Motor neuron (in vitro differentiated cells): ENCODE data around the gene AFG3L2. TPM values are rescaled to one million over a fixed set of nuclear protein-coding genes. Genes with fewer than 3 reads are reported as not detected.
A peak's percentile ranks its signal among the peaks of the same experiment; 100 is the strongest.

Source experiments
- ATAC-seq, 8 experiments: fragments of 200-7000 bp; cut with Tn5 transposase; replicated peaks in 6 of 8; 2 replicates each; pipeline ENCODE4 v1.8.0; 2021; ENCODE audit warnings: mild to moderate bottlenecking in 8 of 8, moderate library complexity in 8 of 8
- H3K27ac ChIP-seq, 2 donors: fragments of 250-450 bp; sonication (Bioruptor Pico); 2 replicates each; pipeline ENCODE4 v1.9.0; 2021; ENCODE audit warnings: antibody characterized with exemption in 2 of 2, mild to moderate bottlenecking in 2 of 2, moderate library complexity in 1 of 2
- H3K4me1 ChIP-seq, 2 donors: fragments of 250-450 bp; sonication (Bioruptor Pico); replicated peaks in 1 of 2; 2 replicates each; pipeline ENCODE4 v1.6.1; 2021; ENCODE audit warnings: antibody characterized with exemption in 2 of 2, mild to moderate bottlenecking in 2 of 2, moderate library complexity in 1 of 2
- H3K4me3 ChIP-seq, 5 donors: fragments of 250-450 bp; sonication (Bioruptor Pico); 2 replicates each; pipeline ENCODE4 v1.9.0; 2021; ENCODE audit warnings: antibody characterized with exemption in 5 of 5, mild to moderate bottlenecking in 5 of 5, moderate library complexity in 4 of 5
- WGBS, 10 experiments: fragments of 450-650 bp; shearing (Covaris generic); methylation state at CpG; one replicate each; pipeline ENCODE4 v1.0.0; 2022; 5-methylcytosine and 5-hydroxymethylcytosine counted together
- in situ Hi-C, 9 experiments: fragments of 400-800 bp; cut with MboI; loops; one replicate each; pipeline ENCODE4 v1.15.0; 2021; ENCODE audit warnings: low sequenced_read_pairs in 9 of 9, low pct_unique_long_range_greater_than_20kb in 2 of 9; ENCODE audit not compliant: unreplicated experiment in 9 of 9
- total RNA-seq, 8 experiments: library from RNA; unstranded; fragments of 300-600 nt; gene quantifications; 2 replicates each; pipeline versions ENCODE4 v1.2.3 to v1.2.4, GENCODE V29; 2022

The AFG3L2 gene
- total RNA-seq, 8 experiments from 2014 or later = 27.1 to 83.7 (median 40.9) TPM

DNA sequence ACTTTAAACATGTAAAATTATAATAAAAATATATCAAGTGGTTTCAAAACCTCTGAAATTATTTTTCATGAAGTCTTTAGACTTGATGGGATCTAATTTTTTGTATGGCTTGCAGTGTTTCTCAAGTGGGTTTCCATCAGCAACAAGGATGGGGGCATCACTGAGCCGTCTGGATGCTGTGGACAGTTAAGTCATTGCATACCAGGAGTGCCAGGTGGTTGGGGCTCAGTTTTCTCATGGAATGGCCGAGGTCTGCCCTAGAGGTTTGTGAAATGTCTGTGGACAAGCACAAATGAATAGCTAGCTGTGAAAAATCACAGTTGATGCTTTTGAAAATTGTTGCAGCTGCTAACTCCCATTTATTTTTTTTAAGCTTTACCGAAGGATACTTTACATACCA lies 32.4 kb upstream of the AFG3L2 start:
- in situ Hi-C loops = loop anchor here in 3 of 9 experiments (10.0 to 25.0 kb wide), 2 partner anchors 245 to 528 kb away; partner anchors contain the start of genes SPIRE1 (in 2 of the 3) and SEH1L (in 1 of the 3)
- Histone ChIP-seq H3K4me3 (no peak overlapping the region), H3K4me1 (peaks cover 15 to 24% of the 10 kb centered on the region in 2 donors), H3K27ac (no peak overlapping the region)
- WGBS, 10 experiments = 20 to 100% (median 72%) methylated on average over 1 to 3 of the region's 3 CpGs; no CpG with 5 or more reads in 2 of the 10 experiments
- ATAC-seq = no peak

DNA sequence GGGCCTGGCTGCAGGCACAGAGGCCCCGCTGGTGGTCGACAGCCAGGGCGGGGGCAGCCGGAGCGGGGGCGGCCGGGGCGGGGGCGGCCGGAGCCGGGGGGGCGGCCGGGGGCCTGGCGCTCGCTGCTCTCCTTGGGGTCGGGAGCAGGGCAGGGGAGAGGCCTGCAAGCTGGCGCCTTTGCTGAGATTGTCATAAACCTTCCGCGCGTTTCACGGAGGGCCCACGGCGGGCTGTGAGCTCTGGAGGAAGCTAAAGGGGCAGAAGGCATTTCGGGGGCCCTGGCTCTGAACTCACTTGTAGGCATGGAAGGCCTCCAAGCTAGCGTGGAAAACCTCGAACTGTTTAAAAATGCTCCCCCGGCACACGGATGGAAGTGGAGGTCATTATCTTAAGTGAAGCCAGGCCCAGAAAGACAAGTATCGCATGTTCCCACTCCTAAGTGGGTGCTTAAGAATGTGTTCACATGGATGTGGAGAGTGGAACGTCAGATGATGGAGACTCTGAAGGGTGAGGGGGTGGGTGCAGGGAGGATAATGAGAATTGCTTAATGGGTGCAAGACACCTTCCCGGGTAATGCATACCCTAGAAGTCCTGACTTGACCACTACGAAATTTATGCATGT lies 31.3 kb upstream of the AFG3L2 start:
- 0 to 29% (median 15%) methylated on average over 1 to 6 of the region's 32 CpGs; no CpG with 5 or more reads in 4 of the 10 experiments for WGBS, 10 experiments
- H3K4me3 ChIP-seq = peak overlapping the region; percentile 41 to 48 (median 42)
- H3K27ac ChIP-seq = peak overlapping the region; percentile 72 to 85
- H3K4me1 ChIP-seq = peaks cover 15 to 18% of the 10 kb centered on the region in 2 donors
- in situ Hi-C loops = loop anchor here in 3 of 9 experiments (10.0 to 25.0 kb wide), 2 partner anchors 246 to 529 kb away; partner anchors contain the start of genes SPIRE1 (in 2 of the 3) and SEH1L (in 1 of the 3)
- ATAC-seq = peak in 4 of 8 experiments; percentile 1 to 12 (median 6)

DNA sequence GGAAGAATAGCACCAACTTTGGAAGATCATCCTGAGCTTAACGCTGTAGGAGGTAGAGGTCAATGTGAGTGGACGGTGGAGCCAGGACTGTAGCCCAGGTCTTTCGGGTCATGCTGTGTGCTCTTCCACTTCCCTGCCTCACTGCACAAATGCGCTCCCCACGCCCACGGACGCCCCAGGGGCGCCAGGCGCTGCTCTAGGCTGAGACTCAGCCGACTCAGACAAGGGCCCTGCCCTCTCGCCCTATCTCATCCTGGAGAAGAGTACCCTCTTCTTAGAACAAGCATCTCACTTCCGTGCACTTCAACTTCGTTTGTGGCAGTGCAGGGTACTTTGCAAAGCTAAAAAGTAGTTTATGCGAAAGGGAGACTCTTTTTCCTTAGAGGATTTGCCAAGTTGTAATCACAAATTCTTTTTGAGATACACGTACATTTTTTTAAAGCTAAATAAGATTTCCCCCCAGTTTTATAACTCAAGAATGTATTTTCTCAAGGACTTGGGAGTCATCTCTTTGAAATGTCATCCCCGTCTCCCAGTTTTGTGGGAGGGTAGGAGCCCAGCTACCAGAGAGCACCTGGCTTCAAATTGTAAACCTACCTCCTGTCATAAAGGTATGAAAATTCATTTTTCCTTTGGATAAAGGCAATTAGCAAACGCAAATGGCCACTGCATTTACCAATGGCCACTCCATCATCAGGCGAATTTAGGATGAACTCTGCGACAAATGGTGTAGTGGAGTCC lies 29.5 kb upstream of the AFG3L2 start:
- ATAC-seq = no peak
- Histone ChIP-seq H3K27ac (no peak overlapping the region), H3K4me3 (no peak overlapping the region), H3K4me1 (peaks cover 15 to 18% of the 10 kb centered on the region in 2 donors)
- 67 to 100% (median 86%) methylated on average over 2 to 15 of the region's 19 CpGs; no CpG with 5 or more reads in 1 of the 10 experiments for WGBS, 10 experiments
- in situ Hi-C loops = loop anchor here in 3 of 9 experiments (10.0 to 25.0 kb wide), 2 partner anchors 248 to 531 kb away; partner anchors contain the start of genes SPIRE1 (in 2 of the 3) and SEH1L (in 1 of the 3)

DNA sequence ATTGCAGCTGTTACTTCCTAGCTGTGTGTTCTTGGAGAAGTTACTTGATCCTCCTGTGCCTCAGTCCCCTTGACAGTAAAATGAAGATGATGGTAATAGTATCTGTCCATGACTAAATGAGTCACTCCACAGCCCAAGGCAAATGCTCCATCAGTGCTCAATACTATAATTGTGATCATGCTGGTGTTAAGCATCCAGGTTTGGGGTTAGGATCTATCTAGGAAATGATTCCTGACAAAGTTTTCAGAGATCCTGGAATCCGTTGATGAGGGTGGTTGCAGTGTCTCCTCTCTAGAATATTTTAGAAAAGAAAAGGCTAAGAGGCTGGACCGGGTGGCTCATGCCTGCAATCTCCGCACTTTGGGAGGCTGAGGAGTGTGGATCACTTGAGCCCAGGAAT lies 28.0 kb upstream of the AFG3L2 start:
- in situ Hi-C loops = loop anchor here in 3 of 9 experiments (10.0 to 25.0 kb wide), 2 partner anchors 250 to 532 kb away; partner anchors contain the start of genes SPIRE1 (in 2 of the 3) and SEH1L (in 1 of the 3)
- peaks cover 14 to 15% of the 10 kb centered on the region in 2 donors for H3K4me1 ChIP-seq
- no peak overlapping the region for H3K4me3 ChIP-seq
- no peak overlapping the region for H3K27ac ChIP-seq
- no peak for ATAC-seq
- WGBS, 10 experiments = 60 to 100% (median 81%) methylated on average over 1 to 3 of the region's 3 CpGs; no CpG with 5 or more reads in 1 of the 10 experiments

DNA sequence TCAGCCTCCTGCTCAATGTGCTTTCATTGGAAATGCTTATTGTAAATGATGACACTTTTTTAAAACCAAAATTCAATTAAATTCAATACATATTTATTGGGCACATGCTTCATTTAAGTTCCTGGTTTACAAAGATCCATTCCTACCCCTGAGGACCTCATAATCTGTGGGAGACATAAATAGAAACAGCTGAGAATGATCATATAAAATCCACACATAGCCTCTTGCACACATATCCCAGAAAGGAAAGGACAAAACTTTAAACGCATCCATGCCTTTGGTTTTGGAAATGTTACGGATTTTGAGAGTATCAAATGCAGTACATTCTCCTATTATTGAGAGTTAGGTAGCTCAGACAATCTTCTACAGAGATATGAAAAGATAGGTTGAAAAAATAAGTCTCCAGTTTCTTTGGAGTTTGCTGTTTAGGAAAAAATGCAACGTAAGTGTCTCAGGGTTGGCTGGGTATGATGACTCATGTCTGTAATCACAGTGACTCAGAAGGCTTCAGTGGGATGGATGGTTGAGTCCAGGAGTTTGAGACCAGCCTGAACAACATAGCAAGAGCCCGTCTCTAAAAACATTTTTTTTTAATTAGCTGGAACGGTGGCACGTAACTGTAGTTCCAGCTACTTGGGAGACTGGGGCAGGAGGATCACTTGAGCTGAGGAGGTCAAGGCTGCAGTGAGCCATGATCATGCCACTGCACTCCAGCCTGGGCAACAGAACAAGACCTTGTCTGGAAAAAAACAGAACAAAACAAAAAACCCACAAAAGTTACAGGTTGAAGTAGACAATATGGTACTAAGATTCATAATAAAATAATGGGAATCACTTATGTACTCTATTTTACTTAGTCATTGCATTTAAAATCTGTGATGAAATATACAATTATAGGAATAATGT lies 26.8 kb upstream of the AFG3L2 start:
- ATAC-seq = peak in 1 of 8 experiments; percentile 3
- in situ Hi-C loops = loop anchor here in 3 of 9 experiments (10.0 to 25.0 kb wide), 2 partner anchors 251 to 533 kb away; partner anchors contain the start of genes SPIRE1 (in 2 of the 3) and SEH1L (in 1 of the 3)
- Histone ChIP-seq H3K27ac (no peak overlapping the region), H3K4me1 (peaks cover 3 to 5% of the 10 kb centered on the region in 2 donors), H3K4me3 (no peak overlapping the region)
- 0 to 88% (median 46%) methylated on average over 1 to 6 of the region's 6 CpGs; no CpG with 5 or more reads in 2 of the 10 experiments for WGBS, 10 experiments

DNA sequence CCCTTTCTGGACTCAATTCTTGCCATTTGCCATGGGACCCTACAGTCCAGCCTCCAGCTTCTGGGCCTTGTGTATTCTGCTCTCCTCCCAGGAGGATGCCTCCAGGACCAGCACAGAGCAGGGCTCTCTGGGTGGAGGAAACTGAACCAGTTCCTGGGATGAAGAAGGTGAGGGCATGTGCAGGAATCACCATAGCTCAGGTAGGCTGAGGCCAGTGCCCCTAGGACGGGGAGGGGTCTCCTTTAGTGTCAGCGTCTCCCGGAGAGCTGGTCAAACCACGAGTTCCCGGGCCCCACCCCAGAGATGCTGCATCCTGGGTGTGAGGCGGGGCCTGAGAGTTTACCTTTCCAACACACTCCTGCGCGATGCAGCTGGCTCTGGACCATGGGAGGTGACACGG lies 24.9 kb upstream of the AFG3L2 start:
- in situ Hi-C loops = loop anchor here in 3 of 9 experiments (10.0 to 25.0 kb wide), 2 partner anchors 253 to 535 kb away; partner anchors contain the start of genes SPIRE1 (in 2 of the 3) and SEH1L (in 1 of the 3)
- WGBS, 10 experiments = 76 to 100% (median 85%) methylated on average over 1 to 9 of the region's 9 CpGs; no CpG with 5 or more reads in 5 of the 10 experiments
- Histone ChIP-seq H3K27ac (no peak overlapping the region), H3K4me3 (no peak overlapping the region), H3K4me1 (no peaks in the 10 kb centered on the region)
- ATAC-seq = no peak

DNA sequence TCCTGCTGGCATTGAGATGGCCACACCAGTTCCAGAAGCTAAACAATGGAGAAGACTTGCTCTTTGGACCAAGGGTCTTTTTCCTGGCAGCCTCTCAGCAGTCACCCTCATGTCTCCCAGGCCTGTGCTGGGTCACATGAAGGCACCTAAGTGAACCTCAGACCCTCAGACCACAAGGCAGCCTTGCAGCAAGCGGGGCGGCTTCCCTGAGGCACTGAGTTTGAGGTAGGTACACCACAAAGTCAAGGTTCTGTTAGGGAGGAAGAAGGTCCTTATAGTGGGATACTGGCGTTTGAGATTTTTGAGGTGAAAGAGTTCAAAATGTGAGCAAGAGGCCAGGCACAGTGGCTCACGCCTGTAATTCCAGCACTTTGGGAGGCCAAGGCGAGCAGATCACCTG lies 22.2 kb upstream of the AFG3L2 start:
- WGBS, 10 experiments = 50 to 100% (median 91%) methylated on average over 1 to 5 of the region's 5 CpGs; no CpG with 5 or more reads in 5 of the 10 experiments
- no peak overlapping the region for H3K4me3 ChIP-seq
- no peak for ATAC-seq
- H3K4me1 ChIP-seq = no peaks in the 10 kb centered on the region
- in situ Hi-C loops = loop anchor here in 6 of 9 experiments (25.0 kb wide), 1 partner anchor 263 kb away; the partner anchor contains the start of gene SPIRE1 (in 6 of the 6)
- H3K27ac ChIP-seq = no peak overlapping the region

DNA sequence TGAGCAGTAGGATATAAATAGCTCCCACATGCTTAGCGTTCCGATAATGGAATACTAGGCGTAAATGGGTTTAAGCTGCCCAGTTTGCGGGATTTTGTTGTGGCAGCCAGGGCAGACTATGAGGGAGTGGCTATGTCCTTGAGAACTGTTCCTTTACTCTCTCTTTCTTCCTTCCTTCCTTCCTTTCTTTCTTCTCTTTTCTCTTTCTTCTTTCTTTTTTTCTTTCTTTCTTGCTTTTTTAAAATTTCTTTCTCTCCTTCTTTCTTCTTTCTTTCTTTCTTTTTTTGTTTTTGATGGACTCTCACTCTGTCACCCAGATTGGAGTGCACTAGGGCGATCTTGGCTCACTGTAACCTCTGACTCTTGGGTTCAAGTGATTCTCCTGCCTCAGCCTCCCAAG lies 21.6 kb upstream of the AFG3L2 start:
- WGBS, 10 experiments = 30 to 98% (median 79%) methylated on average over 4 to 5 of the region's 5 CpGs; no CpG with 5 or more reads in 2 of the 10 experiments
- H3K4me1 ChIP-seq = no peaks in the 10 kb centered on the region
- no peak for ATAC-seq
- in situ Hi-C loops = loop anchor here in 6 of 9 experiments (25.0 kb wide), 1 partner anchor 264 kb away; the partner anchor contains the start of gene SPIRE1 (in 6 of the 6)
- no peak overlapping the region for H3K27ac ChIP-seq
- H3K4me3 ChIP-seq = no peak overlapping the region

DNA sequence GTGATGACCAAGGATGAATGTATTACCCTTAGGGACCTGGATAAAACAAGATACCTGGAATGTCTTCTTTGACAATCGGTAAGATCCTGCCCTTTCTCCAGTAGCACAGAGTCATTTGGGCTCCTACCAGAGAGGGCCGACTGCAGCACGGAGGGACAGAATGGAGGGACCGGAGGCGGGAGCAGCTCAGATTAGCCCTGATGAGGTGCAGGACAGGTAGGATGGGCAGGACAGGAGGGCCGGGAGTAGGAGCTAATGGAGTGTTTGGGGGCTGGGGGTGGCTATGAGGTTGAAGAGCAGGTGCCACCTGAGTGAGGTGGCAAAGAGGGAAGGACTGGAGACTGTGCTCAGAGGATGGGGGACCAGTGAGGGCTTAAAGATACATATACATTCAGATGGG lies 20.8 kb upstream of the AFG3L2 start:
- H3K4me3 ChIP-seq = no peak overlapping the region
- no peak overlapping the region for H3K27ac ChIP-seq
- ATAC-seq = no peak
- 85 to 100% (median 90%) methylated on average over 1 to 5 of the region's 6 CpGs; no CpG with 5 or more reads in 5 of the 10 experiments for WGBS, 10 experiments
- in situ Hi-C loops = loop anchor here in 6 of 9 experiments (25.0 kb wide), 1 partner anchor 265 kb away; the partner anchor contains the start of gene SPIRE1 (in 6 of the 6)
- H3K4me1 ChIP-seq = no peaks in the 10 kb centered on the region

DNA sequence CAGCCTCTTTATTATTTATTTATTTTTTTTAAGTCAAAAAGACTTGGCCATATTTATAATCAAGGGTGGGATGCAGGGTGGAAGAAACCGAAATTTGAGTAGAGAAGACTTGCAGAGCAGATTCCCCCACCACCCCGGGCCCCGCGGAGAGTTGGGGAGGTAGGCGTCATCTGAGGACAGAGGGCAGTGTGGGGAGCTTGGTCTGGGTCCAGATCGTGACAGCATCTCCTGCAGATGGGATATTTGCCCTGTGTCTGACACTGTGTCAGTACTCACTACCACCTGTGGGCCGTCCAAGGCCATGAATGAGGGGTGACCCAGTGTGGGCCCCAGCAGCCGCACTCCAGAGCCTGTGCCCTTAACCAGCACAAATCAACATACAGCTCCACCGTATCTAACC lies 20.2 kb upstream of the AFG3L2 start:
- no peak for ATAC-seq
- no peak overlapping the region for H3K4me3 ChIP-seq
- in situ Hi-C loops = loop anchor here in 6 of 9 experiments (25.0 kb wide), 1 partner anchor 265 kb away; the partner anchor contains the start of gene SPIRE1 (in 6 of the 6)
- WGBS, 10 experiments = 67 to 100% (median 92%) methylated on average over 1 to 5 of the region's 9 CpGs; no CpG with 5 or more reads in 5 of the 10 experiments
- no peaks in the 10 kb centered on the region for H3K4me1 ChIP-seq
- H3K27ac ChIP-seq = no peak overlapping the region

DNA sequence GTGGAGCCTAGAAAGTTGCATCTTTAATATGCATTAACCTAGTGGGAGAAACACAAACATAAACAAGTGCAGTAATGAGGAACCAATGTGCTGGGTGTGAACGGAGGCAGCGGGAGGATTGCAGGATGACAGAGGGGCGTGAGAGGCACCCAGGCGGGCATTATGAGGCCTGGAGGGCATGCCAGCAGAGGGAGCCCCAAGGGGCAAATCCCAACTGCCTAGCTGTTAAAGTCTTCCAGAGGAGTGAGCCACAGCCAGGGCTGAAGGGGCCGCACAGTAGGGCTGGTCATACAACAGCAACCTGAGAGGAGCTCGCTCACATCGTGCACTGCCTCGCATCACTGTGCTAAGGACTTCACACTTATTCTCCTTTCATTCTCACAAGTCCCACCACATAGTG lies 17.4 kb upstream of the AFG3L2 start:
- Histone ChIP-seq H3K27ac (no peak overlapping the region), H3K4me3 (no peak overlapping the region), H3K4me1 (peaks cover 0 to 3% of the 10 kb centered on the region in 2 donors)
- WGBS, 10 experiments = 18 to 96% (median 83%) methylated on average over 2 to 4 of the region's 8 CpGs; no CpG with 5 or more reads in 2 of the 10 experiments
- in situ Hi-C loops = loop anchor here in 6 of 9 experiments (25.0 kb wide), 1 partner anchor 268 kb away; the partner anchor contains the start of gene SPIRE1 (in 6 of the 6)
- ATAC-seq = peak in 1 of 8 experiments; percentile 44
